IMR-90 (cell line): ENCODE measurements around the gene ELOA.

Experiments used
- CTCF ChIP-seq: conservative IDR thresholded peaks from 2 replicates; pipeline ENCODE4 v1.5.1; 2012; ENCODE audit warnings: mild to moderate bottlenecking, low read depth, low read length, improper control_type of control experiment
- ELK1 ChIP-seq: fragments of 150-350 bp; IDR thresholded peaks from 2 replicates; pipeline ENCODE4 v1.6.1; 2016; ENCODE audit warnings: low read depth, mild to moderate bottlenecking, low read length, moderate library complexity, borderline replicate concordance
- MAFK ChIP-seq: IDR thresholded peaks from 2 replicates; pipeline ENCODE4 v1.6.1; 2012; ENCODE audit warnings: low read depth, low read length, improper control_type of control experiment
- MAZ ChIP-seq: IDR thresholded peaks from 2 replicates; pipeline ENCODE4 v1.6.1; 2012; ENCODE audit warnings: low read depth, mild to moderate bottlenecking, low read length, improper control_type of control experiment, moderate library complexity, borderline replicate concordance
- POLR2A ChIP-seq: IDR thresholded peaks from 2 replicates; pipeline ENCODE4 v1.6.1; 2012; ENCODE audit warnings: mild to moderate bottlenecking, low read depth, low read length
- RCOR1 ChIP-seq: IDR thresholded peaks from 2 replicates; pipeline ENCODE4 v1.6.1; 2012; ENCODE audit warnings: mild to moderate bottlenecking, low read length, improper control_type of control experiment; ENCODE audit not compliant: insufficient replicate concordance
- SMC3 ChIP-seq: fragments of 150-350 bp; IDR thresholded peaks from 2 replicates; pipeline ENCODE4 v1.6.1; 2016; ENCODE audit warnings: low read depth, mild to moderate bottlenecking, antibody characterized with exemption, low read length, moderate library complexity

DNA sequence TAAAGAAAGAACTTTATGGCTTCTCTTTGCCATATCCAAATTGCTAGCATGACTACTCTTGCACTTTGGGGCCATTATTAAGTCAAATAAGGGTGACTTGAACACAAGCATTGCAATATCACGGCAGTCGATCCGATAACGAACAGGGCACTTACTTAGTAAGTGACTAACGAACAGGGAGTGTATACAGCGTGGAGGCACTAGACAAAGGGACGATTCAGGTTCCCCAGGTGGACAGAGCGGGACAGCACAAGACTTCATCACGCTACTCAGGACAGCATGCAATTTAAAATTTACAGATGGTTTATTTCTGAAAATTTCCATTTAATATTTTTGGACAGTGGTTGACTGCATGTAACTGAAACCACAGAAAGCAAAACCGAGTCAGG lies 29.6 kb downstream of the ELOA start:
- no peak for TF ChIP-seq CTCF
- TF ChIP-seq SMC3, result no peak
- TF ChIP-seq ELK1, result no peak
- TF ChIP-seq MAZ, result no peak
- no peak for TF ChIP-seq RCOR1
- TF ChIP-seq POLR2A, result no peak
- TF ChIP-seq MAFK, result no peak
